SIG-M5 (cell line): ENCODE results near the gene KSR1.
"Not testable (repeated sequence)": the region's sequence is repeated elsewhere in the genome, so short reads cannot be mapped to it uniquely, and the experiment has no call there.

Experiments
- DNase-seq: peaks from one replicate; lab custom pipeline; 2025; lab: John Stamatoyannopoulos, UW

KSR1 gene

DNA sequence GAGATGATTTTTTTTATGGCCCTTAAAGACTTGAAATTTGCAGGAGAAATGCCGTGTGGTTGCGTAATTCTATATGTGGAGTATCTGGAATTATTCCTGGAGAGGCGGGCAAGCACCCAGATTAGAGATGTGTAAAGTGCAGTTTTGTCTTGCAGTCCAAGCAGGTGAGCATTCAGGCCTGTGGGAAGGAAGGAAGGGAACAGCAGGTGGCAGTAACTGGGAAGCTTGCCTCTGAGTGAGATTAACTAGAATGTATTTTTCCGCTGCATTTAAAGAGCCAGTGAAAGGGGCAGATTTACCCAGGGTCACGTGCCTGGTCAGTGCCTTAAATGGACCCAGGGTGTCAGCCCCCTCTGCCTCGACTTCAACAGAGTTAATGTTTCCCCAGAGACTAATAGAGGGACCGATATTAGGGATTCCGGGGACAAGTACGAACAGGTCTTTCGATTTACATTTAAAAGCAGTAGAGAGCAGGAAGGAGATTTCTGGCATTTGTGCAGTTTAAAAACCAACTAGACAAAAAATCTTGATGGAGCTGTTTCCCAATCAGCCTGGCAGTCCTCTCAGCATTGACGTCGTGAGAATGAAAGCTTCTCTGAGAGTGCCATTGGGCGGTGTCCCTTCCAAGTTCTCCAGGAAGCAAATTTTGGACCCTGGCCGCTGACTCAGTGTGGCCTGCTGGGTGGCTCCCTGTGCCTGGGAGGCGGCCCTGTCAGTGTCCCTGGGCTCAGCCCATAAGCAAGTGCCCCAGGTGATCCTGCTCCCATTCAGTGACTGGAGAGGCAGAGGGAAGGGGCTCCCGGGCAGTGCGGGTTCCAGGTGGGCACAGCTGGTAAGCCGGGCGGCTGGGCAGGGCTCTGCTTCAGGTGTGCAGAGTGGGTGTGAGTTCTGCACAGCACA lies 38.2 kb downstream of the KSR1 start:
- no peak for DNase-seq

DNA sequence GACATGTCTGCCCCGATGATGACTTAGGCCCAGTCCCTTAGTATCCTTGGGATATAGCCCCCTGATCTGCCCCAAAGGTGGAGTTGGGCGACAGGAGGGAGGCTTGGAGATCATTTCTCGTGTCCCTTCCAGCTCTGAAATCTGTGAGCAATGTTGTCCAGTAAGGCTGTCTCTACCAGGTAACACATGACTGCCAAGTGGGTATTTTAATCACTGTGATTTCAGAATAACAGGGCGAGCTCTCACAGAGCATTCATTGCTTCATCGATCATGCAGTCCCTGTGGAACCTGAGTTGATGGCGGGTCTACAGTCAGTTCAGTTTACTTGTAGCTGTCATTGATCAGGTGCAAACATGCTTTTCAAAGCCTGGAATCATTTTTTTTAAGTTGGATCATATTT lies 39.2 kb downstream of the KSR1 start:
- DNase-seq: no peak

- DNase-seq: no peak
Observed at GRCh38 chr17:27496005-27496404, 39.8 kb downstream of the KSR1 start.

- no peak for DNase-seq
Observed at GRCh38 chr17:27496437-27496943, 40.2 kb downstream of the KSR1 start.

DNA sequence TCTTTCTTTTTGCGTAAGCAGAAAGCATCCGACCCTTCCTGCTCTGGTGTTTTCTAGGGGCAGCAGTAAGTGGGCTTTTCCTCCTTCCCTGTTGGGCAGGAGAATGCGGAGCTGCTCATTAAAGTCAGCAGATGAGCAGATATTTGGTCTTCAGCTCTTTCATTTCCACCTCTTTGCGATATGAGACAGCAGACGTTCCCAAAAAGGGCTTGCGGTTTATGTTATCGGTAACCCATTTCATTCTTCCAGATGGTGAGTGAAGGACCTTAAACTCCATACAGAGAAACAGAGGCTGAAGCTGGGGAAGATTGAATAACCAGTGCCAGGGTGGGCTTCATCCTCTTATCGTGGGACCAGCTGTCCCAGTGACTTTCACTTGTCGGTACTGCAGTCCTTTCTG lies 40.7 kb downstream of the KSR1 start:
- no peak for DNase-seq

GRCh38 chr17:27497696-27498095 lies 41.4 kb downstream of the KSR1 start:
- DNase-seq: no peak

GRCh38 chr17:27498615-27499309 lies 42.5 kb downstream of the KSR1 start:
- no peak for DNase-seq

GRCh38 chr17:27499451-27500265 lies 43.4 kb downstream of the KSR1 start:
- no peak for DNase-seq

DNA sequence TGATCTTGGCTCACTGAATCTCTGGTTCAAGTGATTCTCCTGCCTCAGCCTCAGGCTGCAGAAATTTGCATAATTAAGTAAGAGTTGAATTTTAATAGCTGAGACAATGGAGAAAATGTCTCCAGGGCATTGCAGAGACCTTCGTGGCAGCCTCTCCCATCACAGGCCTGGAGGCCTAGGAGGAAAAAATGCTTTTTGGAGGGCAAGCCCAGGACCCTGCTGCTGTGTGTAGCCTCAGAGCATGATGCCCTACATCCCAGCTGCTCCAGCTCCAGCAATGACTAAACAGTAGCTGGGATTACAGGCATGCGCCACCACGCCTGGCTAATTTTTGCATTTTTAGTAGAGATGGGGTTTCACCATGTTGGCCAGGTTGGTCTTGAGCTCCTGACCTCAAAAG lies 45.1 kb downstream of the KSR1 start:
- not testable (repeated sequence) for DNase-seq

- DNase-seq: no peak
Observed at GRCh38 chr17:27502526-27503324, 46.5 kb downstream of the KSR1 start.

DNA sequence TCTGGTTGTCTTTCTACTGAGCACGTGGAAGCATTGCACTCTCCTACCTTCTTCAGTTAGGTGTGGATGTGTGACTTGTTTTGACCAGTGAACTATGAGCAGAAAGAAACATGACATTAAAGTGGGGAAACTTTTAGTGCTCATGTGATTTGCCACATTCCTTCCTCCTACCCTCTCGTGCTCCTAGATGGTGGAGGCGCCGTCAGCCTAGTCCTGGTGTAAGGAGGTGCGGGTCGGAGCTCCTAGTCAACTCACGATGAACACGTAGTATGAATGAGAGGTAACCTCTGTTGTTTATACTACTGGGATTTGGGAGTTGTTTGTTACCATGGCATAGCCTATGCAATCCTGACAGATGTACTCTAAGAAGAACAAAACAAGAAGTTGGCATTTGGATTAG lies 47.4 kb downstream of the KSR1 start:
- no peak for DNase-seq

DNA sequence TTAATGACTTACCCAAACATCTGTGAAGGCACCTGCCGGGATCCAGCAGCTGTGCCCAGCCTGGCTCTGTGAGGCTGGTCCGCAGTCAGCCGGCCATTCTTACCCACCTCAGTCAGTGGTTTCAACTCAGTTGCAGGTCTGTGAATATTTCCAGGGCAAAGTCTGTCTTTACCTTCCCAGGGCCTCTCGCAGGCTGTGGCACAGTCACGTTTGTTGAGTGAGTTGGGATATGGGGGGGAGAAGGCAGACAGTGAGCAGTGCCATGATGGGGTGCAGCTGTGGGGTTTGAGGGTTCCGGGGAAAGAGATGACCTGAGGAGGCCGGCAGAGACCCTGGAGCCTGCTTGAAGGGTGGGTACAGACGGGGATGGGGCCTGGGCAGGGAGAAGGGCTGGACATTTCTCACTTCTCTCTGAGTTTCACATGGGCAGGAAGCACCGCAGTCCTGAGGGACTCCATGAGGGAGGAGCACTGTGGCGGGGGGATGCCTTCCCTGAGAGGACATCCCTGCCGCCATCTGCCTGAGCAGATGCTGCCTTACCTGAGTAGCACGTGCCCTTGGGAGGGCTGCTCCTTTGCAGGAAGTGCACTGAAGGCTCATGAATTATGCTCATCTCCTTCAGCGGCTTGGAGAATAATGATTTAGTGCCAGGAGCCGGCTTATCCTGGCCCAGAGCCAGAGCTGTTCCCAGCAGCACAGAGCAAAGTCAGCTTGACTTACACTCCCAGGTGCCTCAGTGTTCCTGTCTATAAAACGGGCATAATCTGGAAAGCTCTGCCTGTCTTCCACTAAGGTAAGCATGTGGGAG lies 48.1 kb downstream of the KSR1 start:
- no peak for DNase-seq

- no peak for DNase-seq
Observed at GRCh38 chr17:27506348-27507218, 50.3 kb downstream of the KSR1 start.

DNA sequence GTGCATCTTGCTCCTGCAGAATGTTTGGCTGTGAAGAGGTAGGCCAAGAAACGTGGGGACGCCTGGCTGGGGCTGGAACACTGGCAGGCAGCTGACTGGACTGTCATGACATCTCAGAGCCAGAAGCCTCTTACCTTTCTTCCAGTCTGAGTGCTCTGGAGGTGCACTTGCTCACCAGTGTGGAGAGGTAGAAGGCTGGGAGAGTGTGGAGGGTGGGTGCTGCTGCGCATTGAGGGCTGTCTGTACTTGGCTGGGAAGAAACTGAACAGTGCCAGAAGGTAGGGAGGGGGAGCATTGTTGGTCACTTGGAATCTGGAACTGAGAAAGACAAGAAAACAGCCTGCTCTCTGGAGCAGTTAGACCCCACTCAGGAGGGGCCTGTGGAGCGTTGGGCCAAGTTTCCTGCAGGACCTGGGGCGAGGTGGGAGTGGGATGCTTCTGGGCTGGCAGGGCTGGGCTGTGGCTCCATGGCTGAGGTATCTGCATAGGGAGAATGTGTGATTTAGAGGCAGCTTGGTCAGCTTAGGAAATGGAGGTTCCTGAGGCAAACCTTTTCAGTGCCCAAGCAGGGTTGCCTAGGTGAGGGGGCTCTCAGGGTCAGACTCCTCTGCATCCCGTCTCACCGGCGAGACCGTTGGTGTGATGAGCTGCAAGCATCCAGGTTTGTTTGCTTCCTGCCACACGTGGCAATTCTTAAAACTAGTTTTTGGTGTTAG lies 55.1 kb downstream of the KSR1 start:
- DNase-seq: no peak

DNA sequence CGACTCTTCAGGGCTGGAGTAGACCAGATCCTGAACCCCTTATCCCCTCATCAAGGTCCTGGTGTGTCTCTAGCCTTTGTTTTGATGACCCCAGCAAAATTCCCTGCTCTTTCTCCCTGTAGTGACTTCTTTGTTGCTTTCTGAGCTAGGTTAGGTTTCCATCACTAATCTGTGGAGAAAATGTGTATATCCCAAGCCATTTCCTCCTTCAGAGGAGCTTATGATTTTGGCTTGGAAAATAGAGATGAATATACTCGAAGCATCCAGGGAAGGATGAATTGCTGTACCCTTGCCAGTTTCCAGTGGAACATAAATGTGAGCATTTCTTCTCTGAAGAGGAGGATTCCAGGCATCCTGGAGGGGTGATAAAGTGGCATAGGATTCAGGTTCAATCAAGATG lies 55.8 kb downstream of the KSR1 start:
- no peak for DNase-seq

DNA sequence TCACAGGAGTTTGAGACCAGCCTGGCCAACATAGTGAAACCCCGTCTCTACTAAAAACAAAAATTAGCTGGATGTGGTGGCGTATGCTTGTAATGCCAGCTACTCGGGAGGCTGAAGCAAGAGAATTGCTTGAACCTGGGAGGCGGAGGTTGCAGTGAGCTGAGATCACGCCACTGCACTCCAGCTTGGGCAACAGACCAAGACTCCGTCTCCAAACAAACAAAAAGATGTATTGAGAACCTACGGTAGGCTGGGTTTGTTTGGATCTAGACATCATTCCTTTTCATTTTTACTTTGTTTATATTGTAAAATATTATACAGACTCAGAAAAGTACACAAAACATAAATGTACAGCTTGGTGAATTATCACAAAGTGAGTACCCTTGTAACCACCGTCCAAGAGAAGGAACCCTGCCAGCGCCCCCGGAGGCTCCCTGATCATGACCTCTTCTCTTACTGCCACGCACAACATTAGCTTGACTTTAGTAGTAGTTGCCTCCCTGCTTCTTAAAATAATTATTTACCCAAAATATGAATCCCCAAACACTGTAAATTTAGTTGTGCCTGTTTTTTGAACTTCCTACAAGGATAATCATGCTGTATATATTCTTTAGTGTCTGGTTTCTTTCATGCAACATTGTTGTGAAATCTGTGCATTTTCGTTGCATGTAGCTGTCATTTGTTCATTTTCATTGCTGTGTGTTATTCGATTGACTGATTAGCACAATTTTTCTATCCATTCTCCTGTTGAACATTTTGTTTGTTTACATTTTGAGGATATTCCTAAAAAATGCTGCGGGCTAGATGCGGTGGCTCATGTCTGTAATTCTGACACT lies 56.5 kb downstream of the KSR1 start:
- DNase-seq: no peak

- DNase-seq: no peak
Observed at GRCh38 chr17:27513849-27514248, 57.6 kb downstream of the KSR1 start.
